Fibroblast of gingiva (primary cell): ENCODE data around the gene PCBP4.
"Not testable (repeated sequence)": the region's sequence is repeated elsewhere in the genome, so short reads cannot be mapped to it uniquely, and the experiment has no call there.

Source experiments
- DNase-seq: peaks from one replicate; pipeline ENCODE4 v3.0.0-alpha.2; 2011; ENCODE audit warnings: low read depth

PCBP4 gene

DNA sequence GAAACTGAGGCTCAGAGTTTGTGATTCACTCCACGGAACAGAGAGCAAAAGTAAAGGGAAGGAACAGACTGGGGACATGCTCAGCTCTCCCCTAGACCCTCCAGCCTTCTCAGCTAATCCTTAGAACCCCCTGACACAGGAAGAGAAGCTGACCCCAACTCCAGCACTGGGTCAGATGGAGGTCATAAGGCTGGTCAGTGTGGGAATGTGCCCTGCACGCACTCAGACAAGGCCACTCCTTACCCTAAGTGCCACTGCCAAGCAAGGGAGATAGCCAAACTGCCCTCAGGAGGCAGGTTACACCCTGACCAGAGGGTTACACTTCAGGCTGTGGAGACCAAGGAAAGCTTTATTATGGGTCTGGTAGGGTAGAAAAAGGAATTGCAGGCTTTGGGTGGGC, 27.3 kb upstream of the PCBP4 start:
- DNase-seq = no peak

DNA sequence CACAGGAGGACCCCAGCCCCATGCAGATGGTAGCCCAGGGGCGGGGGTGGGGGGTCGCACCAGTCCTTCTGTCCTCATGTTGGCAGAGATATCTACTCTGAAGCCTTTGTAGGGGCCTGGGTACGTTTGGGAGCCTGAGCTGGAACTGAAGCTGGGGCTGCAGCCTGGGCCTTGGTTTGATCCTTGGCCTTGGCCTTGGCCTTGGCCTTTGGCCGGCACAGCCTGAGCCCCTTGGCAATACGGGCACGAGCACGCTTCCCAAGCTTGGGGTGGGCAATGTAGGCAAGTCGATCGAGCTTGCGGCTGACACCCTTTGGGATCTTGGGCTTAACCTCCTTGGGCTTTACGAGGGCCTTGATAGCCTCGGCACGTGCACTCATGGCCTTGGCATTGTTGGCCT, 26.4 kb upstream of the PCBP4 start:
- DNase-seq = not testable (repeated sequence)

DNA sequence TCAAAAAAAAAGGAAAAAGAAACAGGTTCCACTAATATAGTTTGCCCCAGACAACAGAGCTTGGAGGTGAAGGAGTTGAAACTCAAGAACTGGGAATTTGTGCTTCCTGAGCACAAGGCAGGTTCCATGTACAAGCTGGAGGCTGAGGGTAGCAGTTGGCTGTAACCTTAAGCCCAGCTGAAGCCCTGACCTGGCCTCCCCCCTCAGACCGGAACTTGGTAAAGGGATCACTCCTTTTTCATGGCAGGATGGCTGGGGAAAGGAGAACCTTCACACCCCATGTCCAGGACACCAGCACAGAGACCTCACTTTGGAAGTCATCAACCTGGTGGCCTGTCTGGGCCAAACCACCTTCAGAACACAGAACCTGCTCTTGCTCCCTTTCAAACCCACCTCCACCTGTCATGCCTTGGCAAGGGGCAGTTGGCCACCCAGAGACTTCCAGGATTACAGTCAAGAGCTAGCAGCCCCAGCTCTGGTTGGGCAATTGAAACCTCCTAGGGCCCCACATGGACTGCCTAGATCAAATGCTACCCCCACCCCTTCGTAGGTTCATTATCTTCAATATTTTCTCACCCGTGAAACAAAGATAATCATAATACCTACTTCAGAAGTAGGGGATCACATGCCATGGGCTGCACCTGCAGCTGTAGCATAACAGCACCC, 24.9 kb upstream of the PCBP4 start:
- no peak for DNase-seq

DNA sequence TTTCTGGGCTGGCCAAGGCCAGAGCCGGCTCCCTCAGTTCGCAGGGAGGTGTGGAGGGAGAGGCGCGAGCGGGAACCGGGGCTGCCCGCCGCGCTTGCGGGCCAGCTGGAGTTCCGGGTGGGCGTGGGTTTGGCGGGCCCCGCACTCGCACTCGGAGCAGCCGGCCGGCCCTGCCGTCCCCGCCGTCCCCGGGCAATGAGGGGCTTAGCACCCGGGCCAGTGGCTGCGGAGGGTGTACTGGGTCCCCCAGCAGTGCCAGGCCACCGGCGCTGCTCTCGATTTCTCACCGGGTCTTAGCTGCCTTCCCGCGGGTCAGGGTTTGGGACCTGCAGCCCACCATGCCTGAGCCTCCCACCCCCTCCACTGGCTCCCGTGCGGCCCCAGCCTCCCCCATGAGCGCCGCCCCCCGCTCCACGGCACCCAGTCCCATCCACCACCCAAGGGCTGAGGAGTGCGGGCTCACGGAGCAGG, 23.3 kb upstream of the PCBP4 start:
- DNase-seq = not testable (repeated sequence)

DNA sequence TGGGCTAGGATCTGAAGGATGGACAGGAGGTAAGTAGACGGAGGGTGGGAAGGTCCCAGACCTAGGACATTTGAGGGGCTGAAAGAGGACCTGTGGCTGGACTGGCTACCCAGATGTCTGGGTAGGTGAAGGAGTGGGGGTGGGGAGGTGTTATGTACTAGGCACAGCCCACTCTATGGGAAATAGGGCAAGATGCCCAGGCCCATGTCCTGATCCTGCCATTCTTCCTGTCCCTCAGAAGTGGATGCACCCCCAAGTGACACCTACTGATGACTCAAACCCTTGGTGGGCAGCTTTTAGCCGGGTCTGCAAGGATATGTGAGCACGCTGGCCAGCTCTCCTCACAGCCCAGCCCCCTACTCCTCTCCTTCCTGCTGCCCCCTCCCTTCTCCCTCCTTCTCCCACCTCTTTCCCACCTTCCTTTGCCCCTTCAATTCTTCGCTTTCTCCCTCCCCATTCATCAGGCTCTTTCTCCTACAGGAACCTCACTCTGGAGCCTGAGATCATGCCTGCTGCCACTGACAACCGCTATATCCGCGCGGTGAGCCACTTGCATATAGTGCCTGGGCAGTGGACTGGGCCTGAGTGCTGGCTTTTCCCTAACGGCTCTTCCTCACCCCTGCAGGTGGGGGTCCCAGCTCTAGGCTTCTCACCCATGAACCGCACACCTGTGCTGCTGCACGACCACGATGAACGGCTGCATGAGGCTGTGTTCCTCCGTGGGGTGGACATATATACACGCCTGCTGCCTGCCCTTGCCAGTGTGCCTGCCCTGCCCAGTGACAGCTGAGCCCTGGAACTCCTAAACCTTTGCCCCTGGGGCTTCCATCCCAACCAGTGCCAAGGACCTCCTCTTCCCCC, 21.3 kb upstream of the PCBP4 start:
- DNase-seq = no peak

DNA sequence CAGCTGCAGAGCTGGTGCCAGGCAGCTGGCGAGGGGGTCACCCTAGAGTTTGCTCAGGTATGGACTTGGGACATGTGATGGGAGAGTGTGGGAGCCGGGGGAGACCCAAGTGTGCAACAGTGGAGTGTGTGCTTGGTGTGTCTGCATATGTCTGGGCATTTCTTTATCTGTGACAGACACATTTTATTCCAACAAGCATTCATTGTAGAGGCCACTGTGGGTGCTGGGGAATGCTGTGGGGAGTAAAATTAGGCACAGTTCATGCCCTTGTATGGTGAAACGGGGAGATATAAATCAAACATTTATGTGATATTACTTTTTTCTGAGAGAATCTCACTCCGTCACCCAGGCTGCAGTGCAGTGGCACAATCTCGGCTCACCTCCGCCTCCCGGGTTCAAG, 20.3 kb upstream of the PCBP4 start:
- no peak for DNase-seq

DNA sequence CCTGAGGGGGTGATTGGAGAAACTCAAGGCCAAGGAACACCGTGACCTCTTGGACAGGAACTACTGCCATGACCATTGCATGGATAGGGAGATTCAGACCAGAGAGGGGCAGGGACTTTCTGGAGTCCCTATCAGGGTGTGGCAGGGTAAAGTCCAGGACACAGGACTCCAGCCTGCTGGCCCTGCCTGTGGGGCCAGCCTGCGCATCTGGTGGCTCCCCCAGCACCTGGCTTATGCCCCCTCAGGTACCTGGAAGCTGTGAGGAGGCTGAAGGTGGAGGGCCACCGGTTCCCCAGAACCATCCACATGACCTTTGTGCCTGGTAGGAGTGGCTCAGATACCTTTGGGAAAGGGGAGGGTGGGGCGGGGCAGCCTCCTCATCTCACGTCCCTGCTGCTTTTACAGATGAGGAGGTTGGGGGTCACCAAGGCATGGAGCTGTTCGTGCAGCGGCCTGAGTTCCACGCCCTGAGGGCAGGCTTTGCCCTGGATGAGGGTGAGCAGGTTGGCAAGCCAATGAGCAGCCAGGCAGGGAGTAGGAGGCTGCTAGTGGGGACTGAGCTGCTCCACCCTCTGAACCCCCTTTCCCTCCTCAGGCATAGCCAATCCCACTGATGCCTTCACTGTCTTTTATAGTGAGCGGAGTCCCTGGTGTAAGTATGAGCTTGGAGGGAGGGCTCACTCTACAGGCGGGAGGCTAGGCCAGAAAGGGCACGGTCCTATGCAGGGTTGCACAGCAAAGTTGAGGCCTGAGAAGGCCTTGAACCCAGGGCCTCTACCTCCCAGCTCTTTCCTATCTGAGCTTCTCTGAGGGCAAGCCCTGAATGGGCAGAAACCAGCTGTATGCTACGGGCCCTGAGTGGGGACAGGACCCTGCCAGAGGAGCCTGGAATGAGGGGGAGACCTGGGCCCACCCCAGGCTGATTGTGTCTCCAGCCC, 19.0 kb upstream of the PCBP4 start:
- no peak for DNase-seq

DNA sequence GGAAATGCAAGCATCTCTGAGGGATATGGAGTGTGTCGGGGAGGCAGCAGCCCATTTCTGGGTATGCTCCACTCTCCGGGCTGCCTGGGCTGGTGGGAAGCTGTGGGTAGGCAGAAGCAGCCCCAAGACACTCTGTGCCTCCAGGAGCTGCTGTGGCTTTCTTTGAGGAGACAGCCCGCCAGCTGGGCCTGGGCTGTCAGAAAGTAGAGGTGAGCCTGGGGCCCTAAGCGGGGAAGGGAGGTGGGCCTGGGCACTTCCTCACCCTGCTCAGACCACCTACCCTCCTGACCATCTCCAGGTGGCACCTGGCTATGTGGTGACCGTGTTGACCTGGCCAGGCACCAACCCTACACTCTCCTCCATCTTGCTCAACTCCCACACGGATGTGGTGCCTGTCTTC, 17.8 kb upstream of the PCBP4 start:
- DNase-seq = no peak

DNA sequence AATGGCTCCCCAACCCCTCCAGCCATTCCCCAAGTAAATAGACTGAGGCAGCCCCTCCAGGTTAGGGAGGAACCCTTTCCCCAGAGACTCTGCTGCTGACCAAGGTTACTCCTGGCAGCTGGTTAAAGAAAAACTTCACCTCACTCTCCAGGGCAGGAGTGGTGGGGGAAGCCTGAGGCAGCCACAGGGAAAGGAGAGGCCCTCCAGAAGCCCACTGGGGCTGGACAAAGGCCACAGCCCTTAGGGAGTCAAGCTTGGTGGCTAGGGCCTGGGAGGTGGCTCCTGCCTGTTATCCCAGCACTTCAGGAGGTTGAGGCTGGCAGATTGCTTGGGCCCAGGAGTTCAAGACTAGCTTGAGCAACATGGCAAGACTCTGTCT, 17.0 kb upstream of the PCBP4 start:
- no peak for DNase-seq

DNA sequence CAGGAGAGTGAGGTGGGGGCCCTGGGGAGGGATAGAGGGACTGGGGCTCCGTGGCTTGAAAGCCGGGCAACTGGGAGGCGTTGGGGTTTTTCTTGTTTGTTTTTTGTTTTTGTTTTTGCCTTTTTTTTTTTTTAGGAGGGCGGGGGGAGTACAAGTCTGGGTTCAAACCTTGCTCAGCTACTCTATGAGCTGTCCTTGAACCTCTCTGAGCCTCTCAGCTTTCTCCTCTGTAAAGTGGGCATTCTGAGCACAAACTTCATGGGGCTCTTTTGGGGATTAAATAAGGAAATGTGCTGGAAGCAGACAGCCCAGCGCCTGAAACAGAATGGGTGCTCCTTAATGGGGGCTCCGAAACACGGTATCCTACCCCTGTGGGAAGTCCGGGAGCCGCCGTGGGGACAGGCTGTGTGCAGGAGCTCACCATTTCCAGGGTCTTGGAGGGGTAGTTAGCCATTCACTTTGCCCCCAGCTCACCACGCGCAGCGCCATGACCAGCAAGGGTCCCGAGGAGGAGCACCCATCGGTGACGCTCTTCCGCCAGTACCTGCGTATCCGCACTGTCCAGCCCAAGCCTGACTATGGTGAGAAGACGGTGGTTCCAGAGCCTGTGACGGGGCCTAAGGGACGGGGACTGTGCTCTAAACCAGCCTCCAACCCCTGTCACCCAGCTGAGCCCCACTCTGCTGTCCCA, 16.5 kb upstream of the PCBP4 start:
- DNase-seq = no peak

DNA sequence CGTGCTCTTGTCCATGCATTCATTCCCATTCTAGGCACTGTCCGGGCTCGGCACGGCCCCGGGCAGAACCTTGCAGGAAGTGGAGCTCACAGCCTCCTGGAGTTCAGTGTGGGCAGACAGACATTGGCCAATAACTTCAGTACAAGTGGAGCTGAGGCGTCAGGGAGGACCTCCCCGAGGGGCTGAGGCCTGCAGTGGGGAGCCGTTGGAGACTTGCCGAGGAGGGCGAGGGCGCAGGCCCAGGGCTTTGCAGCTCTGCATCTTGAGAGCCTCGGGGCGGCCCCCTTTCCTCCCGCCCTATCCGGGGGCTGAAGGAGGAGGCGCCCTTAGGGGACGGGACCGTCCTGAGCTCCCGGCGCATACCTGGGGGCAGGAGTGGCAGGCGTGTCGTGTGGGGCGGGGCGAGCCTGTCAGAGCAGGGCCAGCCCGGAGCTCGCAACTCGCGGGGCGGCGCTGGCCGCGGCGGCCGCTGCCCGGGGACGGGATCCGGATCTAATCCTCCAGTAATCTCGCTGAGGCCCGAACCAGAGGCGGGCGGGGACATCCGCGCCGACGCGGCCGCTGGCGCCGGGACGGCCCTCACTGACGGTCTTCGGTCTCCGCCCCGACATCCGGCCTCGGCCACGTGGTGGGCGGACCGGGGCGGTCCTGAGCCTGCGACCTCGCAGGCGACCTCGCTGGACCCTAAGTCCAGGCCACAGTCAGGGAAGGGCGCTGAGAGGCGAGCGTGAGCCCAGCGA, 15.8 kb upstream of the PCBP4 start, which contains the start of gene ACY1:
ACY1 (plus strand) TSS at position 698 of the 740 bp plus-strand sequence. CDS start 530 bp downstream, outside the sequence.
- peak; percentile 92 for DNase-seq

DNA sequence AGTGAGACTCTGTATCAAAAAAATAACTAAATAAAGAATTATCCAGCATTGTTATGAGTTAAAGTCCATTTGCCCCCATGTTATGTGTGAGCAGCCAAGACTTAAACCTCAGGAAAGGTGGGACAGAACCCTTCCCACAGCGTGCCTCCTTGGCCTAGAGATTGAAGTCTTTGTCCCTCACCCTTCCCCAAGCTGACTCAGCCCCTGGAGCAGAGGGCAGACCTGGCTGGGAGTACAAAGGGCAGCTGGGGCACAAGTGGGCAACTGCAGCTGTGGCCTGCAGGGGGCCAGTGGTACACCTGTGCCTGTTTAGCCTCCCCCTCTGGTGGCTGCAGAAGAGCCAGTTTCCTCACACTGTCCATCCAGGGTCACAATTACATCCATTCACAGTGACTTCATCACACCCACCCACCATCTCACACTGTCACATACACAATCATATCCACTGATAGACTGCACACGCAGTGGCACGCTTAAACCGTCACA, 15.1 kb upstream of the PCBP4 start:
- no peak for DNase-seq

DNA sequence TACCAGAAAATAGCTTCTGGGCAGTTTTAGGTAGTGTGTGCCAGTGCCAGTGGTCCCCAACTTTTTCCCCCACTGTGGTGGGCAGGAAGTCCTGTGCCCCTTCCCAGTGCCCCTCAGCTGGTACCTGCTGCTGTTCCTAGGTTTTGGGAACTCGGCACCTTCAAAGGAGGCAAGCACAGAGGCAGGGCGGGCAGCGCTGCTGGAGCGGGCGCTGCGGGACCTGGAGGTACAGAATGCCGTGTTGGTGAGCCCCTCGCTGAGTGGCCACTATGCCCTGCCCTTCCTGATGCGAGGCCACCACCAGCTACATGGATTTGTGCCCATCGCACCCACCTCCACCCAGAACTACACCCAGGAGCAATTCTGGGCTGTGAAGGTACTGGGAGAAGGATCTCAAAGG, 13.0 kb upstream of the PCBP4 start:
- DNase-seq = no peak

DNA sequence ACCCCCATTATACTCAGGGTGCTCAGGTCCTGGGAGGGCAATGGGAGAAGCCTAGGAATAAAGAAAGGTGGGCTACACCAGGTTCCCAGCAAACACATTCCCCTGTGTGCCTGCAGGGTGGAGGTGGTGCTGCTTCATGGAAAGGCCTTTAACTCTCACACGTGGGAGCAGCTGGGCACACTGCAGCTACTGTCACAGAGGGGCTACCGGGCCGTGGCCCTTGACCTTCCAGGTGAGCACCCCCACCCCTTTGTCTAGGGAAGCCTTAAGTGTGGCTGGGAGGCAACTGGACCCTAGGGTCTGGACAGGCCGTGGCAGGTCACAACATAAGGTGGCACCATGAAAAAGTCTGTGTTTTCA, 10.9 kb upstream of the PCBP4 start:
- DNase-seq = no peak

DNA sequence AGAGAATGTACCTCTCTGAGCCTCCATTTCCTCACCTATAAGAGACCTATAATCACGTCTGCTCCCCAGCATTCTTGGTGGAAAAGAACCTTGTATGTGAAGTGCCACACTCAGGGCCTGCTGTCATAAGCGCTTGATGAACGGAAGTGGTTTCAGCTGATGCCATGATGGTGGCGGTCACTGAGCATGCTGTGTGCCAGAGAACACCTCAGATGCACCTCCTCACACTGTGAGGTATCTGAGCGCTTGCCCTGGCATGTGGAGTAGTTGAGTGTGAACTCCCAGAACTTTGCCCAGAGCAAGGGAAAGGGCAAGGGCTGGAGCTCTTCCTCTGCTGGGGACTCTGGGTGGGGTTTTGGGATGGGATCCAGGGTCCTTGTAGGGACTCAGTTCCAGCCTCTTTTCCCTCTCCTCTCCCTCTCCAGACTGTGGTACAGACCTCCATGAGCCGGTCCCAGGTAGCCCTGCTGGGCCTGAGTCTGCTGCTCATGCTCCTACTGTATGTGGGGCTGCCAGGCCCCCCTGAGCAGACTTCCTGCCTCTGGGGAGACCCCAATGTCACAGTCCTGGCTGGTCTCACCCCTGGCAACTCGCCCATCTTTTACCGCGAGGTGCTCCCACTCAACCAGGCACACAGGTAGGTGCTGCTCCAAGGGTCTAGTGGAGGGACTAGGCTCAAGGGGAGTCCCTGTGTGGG, 10.3 kb upstream of the PCBP4 start:
- no peak for DNase-seq

DNA sequence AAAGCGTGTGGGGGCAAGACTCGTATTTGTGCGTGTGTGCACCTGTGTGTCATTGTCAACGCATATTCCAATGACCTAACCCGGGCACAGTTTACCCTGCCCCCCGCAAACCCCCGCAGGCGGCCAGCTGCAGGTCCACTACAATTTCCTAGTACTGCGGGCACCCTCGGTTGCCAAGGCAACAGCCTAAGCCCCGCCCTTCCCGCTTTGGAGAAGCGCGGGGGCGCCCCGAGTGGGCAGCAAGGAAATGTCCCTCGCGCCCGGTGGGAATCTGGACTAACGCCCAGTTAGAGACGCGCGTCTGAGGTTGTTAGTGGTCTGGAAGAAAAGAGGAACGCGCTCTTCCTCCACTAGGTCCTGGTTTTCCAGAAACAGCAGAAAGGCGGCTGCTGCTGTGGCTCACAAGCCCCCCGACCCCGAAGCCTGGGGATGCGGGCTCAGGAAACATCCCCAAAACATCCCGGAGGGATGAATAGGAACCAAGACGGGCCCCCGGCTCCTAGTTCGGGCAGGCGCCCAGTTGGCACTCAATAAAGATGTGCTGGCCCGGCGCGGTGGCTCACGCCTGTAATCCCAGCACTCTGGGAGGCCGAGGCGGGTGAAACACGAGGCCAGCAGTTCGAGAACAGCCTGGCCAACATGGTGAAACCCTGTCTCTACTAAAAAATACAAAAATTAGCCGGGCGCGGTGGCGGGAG, 8.7 kb upstream of the PCBP4 start:
- DNase-seq = peak; percentile 58

DNA sequence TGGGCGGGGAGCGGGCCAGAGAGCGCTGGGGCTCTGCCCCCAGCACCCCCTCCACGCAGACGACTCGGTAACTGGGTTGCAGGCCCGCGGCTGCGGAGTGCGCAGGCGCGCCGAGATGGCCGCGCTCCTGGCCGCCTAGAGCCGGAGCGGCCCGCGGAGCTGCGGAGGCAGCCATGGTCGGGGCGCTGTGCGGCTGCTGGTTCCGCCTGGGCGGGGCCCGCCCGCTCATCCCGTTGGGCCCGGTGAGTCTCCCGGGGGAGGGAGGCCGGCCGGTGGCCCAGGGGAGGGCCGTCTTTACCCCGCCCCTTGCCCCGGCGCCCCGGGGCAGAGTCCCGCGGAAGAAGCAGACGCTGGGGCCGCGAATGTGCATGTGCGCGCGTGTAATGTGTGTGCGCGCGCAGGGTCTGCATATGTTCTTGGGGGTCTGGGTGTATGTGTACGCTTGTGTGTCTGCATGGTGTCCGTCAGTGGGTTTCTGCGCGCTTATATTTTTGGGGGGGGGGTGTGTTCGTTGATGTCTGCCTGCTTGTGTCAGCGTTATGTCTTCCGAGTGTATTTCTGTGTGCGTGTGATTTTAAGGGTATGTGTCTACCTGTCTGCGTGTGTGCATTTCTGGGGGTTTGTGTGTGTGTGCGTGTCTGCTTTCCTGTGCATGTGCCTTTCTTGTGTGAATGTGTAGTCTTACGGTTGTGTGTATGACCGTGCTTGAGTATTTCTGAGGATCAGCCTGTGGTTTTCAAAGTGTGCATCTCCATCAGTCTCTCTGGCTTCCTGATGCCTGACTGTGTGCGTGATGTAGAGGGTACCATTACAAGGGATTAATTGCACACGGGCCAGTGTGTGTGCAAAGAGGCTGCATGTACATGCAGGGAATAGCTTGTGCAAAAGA, 8.0 kb upstream of the PCBP4 start, which contains the start of gene ABHD14A:
ABHD14A (plus strand) TSS at position 102 of the 889 bp plus-strand sequence; CDS start at position 174, 72 bp downstream.
- DNase-seq = peak; percentile 63

DNA sequence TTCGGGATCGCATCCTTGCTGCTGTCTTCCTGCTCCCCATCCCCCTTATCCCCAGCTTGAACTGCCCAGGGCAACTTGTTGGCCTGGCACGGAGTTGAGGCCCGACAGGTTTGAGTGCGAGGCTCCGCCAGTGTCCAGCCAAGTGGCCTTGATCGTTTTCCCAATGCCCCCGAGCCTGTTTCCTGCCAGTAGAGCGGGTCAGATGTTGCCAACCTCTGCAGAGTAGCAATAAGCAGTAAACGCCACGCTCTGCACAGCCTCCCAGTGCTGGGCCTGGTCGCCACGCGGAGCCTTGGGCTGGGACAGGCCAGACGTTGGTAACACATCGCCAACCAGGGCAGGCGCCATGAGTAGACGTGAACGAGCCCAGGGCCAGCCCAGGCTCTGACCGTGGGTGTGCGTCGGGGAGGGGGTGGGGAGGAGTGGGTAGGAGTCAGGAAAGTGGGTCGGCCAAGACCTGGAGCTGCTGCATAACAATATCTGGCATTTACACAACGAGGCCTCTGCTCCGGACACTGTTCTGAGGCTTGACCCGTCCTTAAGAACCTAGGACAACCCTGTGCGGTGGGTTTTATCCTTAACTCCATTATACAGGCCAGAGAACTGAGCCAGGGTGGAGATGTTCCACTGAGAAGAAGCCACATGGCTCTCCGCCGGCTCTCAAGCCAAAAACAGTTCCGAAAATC, 7.2 kb upstream of the PCBP4 start:
- no peak for DNase-seq
